ENCODE results near the gene DIAPH2.

DIAPH2 gene

GRCh38 chrX:97322401-97322800 is 637.8 kb downstream of the DIAPH2 start:
- DNase-seq, result no peak
- Histone ChIP-seq H3K9me3 (no peaks in the 10 kb centered on the region), H3K36me3 (no peaks in the 10 kb centered on the region), H3K4me3 (ENCODE audit: low read depth, low read length) (no peak overlapping the region), H3K4me1 (no peaks in the 10 kb centered on the region), H3K27me3 (no peaks in the 10 kb centered on the region)
- no peak for TF ChIP-seq CTCF (IDR thresholded peaks at IDR 0.05; ENCODE audit: low read depth, low read length)

DNA sequence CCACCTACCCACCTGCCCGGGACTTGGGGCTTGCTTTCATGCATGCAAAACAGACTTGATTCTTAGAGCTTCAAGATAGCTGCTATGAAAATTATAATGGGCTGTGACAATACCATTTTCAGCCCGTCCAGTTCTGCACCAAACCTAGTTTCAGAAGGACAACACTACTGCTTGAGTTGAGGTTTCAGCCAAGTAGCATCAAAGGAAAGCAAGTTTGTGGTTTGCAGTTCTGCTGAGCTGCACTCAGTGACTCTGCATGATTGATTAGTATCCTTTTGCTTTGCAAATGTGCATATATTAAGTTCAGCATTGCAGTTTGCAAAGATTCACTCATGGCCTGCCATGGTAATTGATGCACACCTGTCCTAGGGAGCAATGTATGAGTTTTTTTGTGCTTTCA is 641.8 kb downstream of the DIAPH2 start:
- DNase-seq, result no peak
- Histone ChIP-seq H3K4me1 (no peaks in the 10 kb centered on the region), H3K9me3 (no peaks in the 10 kb centered on the region), H3K4me3 (ENCODE audit: low read depth, low read length) (no peak overlapping the region), H3K27me3 (no peaks in the 10 kb centered on the region), H3K36me3 (no peaks in the 10 kb centered on the region)
- TF ChIP-seq CTCF (IDR thresholded peaks at IDR 0.05; ENCODE audit: low read depth, low read length), result no peak

- Histone ChIP-seq H3K4me1 (no peaks in the 10 kb centered on the region), H3K9me3 (no peaks in the 10 kb centered on the region), H3K4me3 (ENCODE audit: low read depth, low read length) (no peak overlapping the region), H3K27me3 (no peaks in the 10 kb centered on the region), H3K36me3 (no peaks in the 10 kb centered on the region)
- DNase-seq, result no peak
- TF ChIP-seq CTCF (IDR thresholded peaks at IDR 0.05; ENCODE audit: low read depth, low read length), result no peak
These were observed 644.3 kb downstream of the DIAPH2 start for GRCh38 chrX:97328853-97329390.

DNA sequence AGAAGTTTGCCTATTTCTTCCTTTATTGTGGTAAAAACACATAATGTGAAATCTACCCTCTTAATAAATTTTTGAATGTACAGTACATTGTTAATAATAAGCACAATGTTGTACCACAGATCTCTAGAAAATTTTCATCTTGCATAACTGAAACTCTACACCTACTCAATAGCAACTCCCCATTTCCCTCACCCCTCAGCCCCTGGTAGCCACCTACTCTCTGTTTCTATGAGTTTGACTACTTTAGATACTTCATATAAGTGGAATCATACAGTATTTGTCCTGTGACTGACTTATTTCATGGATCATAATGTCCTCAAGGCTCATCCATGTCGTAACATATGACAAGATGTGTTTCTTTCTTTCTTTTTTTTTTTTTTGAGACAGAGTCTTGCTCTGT is 645.5 kb downstream of the DIAPH2 start:
- H3K36me3 ChIP-seq, result no peaks in the 10 kb centered on the region
- no peak overlapping the region for H3K4me3 ChIP-seq (ENCODE audit: low read depth, low read length)
- no peak for DNase-seq
- H3K4me1 ChIP-seq, result no peaks in the 10 kb centered on the region
- H3K9me3 ChIP-seq, result no peaks in the 10 kb centered on the region
- no peak for TF ChIP-seq CTCF (IDR thresholded peaks at IDR 0.05; ENCODE audit: low read depth, low read length)
- no peaks in the 10 kb centered on the region for H3K27me3 ChIP-seq

GRCh38 chrX:97332963-97333362 is 648.3 kb downstream of the DIAPH2 start:
- H3K36me3 ChIP-seq, result no peaks in the 10 kb centered on the region

GRCh38 chrX:97334850-97335249 is 650.2 kb downstream of the DIAPH2 start:
- H3K27me3 ChIP-seq, result no peaks in the 10 kb centered on the region
- DNase-seq, result no peak
- H3K9me3 ChIP-seq, result no peaks in the 10 kb centered on the region
- TF ChIP-seq CTCF (IDR thresholded peaks at IDR 0.05; ENCODE audit: low read depth, low read length), result no peak
- H3K4me3 ChIP-seq (ENCODE audit: low read depth, low read length), result no peak overlapping the region
- no peaks in the 10 kb centered on the region for H3K4me1 ChIP-seq
- H3K36me3 ChIP-seq, result no peaks in the 10 kb centered on the region

More at GRCh38 chrX:97332963-97333362, 648.3 kb downstream of the DIAPH2 start:
- H3K4me3 ChIP-seq (ENCODE audit: low read depth, low read length), result no peak overlapping the region
- H3K4me1 ChIP-seq, result no peaks in the 10 kb centered on the region
- TF ChIP-seq CTCF (IDR thresholded peaks at IDR 0.05; ENCODE audit: low read depth, low read length), result no peak
- DNase-seq, result no peak
- H3K27me3 ChIP-seq, result no peaks in the 10 kb centered on the region
- H3K9me3 ChIP-seq, result no peaks in the 10 kb centered on the region
